H1 (cell line): Measurements from ENCODE around the gene TPBGL. TPM values are rescaled to one million over a fixed set of nuclear protein-coding genes. Genes with fewer than 3 reads are reported as not detected.

Source experiments
- BACH1 ChIP-seq: IDR thresholded peaks from 2 replicates; pipeline ENCODE4 v1.6.1; 2012; ENCODE audit warnings: low read length, improper control_type of control experiment
- polyA plus RNA-seq, 7 experiments: library from polyadenylated mRNA; depleted of rRNA in 3 of 7; stranded (reverse) in 5 of 7; unstranded in 2 of 7; fragments of >200 nt in 5 of 7; fragments of 200-250 nt in 2 of 7; gene quantifications; 1 replicate in 5 of 7; 2 replicates in 1 of 7; 4 replicates in 1 of 7; pipeline versions ENCODE4 v1.2.1 to v1.2.3, GENCODE V29; 2011 to 2013; ENCODE audit warnings: missing spikeins in 2 of 7, mixed read lengths in 2 of 7
- total RNA-seq: library from RNA; stranded (reverse); fragmentation: NEBNext Ultra II Directional; extraction: Animal tissue kit (Norgen Biotek cat#: 25700); gene quantifications from 2 replicates; pipeline ENCODE4 v1.2.1, GENCODE V29; 2021
- TF ChIP-seq, protein P1 (sequence below): IDR thresholded peaks from 2 replicates; pipeline ENCODE4 v1.6.1; 2011; ENCODE audit warnings: low read length, improper control_type of control experiment

The TPBGL gene
- total and polyA plus RNA-seq, 2 of the 8 experiments (the other 6 are each of a cell fraction or from before 2014, with no cell fraction given): 0.26 to 0.37 TPM

DNA sequence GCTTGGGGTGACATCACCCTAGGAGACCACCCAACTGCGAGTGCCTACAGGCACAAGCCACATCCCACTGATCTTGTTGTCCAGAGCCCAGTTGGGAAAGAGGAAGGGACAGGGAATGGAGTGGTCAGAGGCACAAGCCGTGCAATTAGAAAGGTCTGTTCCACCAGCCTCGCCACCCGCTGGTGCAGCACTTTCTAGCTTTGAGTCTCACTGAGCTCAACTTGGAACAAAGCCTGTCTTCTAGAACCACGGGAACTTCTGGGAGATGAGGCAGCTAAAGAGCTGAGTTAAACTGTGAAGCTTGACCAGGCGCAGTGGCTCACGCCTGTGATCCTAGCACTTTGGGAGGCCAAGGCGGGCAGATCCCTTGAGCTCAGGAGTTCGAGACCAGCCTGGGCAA is 29.3 kb downstream of the TPBGL start (continued):
- TF ChIP-seq, protein P1, sequence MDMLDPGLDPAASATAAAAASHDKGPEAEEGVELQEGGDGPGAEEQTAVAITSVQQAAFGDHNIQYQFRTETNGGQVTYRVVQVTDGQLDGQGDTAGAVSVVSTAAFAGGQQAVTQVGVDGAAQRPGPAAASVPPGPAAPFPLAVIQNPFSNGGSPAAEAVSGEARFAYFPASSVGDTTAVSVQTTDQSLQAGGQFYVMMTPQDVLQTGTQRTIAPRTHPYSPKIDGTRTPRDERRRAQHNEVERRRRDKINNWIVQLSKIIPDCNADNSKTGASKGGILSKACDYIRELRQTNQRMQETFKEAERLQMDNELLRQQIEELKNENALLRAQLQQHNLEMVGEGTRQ: no peak
- no peak for TF ChIP-seq BACH1
